ENCODE data around the gene CERS3. TPM values are rescaled to one million over a fixed set of nuclear protein-coding genes. Genes with fewer than 3 reads are reported as not detected.

The CERS3 gene
- total RNA-seq, 1 experiment from 2014 or later = not detected

DNA sequence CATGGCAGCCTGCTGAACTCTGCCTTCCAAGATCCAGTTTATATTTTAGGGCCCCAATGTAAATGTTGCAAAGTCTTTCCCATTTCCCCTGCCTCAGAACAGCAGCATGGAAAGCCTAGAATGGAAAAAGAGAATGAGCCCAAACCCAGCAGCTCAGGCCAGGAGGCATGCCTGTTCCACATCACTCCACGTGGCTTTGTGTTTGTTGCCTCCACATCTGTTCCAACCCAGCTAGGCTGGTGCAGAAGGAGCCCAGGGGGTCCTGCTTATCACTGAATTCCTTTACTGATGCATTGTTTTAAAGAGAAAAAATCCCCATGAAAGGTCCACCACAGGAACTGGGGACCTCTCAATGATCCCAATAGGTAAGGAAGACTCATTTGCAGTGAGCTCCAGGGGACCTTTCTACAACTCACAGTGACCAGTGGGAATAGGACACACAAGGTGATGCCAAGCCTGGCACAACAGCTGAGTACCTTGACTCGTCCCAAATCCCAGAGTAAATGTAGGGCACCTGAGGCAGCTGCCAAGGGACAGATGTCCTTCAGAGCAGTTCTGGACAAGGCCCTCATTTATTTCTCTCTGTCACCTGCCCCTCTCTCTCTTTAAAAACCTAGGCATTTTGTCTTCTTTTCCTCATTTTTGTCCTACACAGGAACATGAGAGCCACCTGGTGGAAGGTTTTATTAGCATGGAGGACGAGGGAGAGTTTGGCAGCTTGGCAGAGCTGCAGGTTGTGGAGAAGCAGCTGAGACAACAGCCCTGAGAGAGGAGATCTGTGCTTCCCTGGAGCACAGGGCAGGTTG, 145.2 kb downstream of the CERS3 start:
- DNase-seq (ENCODE audit: low spot score) = no peak

- no peak for DNase-seq (ENCODE audit: low spot score)
These were observed 154.8 kb downstream of the CERS3 start for GRCh38 chr15:100373942-100374341.

DNA sequence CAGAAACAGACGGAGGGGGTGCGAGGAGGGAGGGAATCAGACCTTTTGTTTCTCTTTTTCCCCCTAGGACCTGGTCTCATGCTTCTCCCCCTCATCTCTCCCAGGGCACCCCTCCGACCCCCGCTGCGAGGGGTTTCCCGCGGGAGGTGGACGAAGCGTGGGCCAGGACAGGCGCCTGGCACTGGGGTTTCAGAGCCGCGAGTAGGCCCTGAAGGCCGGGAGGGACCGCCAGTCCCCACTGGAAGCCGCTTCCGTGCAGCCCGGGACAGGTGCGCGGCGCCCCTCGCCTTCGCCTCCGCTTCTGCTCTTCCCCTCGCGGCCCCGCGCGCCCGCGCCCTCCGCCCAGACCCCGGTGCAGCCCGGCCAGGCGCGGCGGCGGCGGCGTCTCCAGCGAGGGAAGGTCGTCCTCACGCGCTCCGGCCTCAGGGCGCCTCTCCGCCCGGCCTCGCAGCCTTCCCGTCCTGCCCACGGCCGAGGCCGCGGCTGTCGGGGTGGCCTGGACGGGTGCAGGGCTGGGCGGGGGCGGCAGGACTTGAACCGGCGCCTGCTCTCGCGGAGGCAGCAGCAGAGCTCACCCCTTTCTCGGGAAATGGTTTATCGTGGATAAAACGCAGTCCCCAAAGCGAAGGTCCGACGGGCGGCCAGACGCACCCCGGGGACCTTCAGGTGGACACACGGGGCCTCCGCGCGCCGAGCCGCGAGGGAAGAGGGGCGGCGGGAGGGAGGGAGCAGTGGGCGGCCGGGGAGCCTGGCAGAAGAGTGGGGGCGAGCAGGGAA, 155.4 kb downstream of the CERS3 start:
- no peak for DNase-seq (ENCODE audit: low spot score)

- DNase-seq (ENCODE audit: low spot score) = no peak
These were observed 156.0 kb downstream of the CERS3 start for GRCh38 chr15:100372739-100373119.

DNA sequence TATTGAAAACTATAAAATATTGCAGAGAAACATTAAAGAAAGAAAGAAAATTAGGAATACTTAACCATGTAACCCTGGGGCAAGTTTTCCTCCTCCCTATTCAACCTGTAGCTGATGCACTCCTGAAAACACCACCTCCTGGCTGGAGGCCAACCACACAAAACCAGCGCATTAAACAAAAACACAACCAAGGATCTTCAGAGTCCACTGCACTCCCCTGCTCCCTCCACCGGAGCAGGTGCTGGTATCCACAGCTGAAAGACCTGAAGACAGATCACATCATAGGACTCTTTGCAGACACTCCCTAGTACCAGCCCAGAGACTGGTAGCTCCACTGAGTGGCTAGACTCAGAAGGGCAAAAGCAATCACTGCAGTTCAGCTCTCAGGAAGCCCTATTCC, 173.4 kb downstream of the CERS3 start:
- no peak for DNase-seq (ENCODE audit: low spot score)

DNA sequence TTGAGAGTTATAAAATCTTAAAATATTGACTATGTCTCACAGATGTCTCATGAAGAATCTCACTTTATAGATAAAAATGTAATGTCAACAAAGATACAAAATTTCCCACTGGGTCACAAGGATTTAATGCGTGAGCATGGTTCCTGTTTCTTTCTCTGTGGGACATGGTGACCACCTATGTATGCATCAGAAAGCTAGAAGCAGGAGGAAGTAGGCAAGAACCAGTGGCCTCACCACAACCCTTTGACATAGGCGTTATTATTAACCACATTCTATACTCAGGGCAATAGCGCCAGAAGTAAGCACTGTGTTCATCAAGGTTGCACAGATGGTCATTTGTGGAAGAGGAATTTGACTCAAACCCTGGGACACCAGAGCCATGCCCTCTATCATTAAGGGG, 175.3 kb downstream of the CERS3 start:
- no peak for DNase-seq (ENCODE audit: low spot score)

GRCh38 chr15:100350434-100351226, 178.1 kb downstream of the CERS3 start:
- DNase-seq (ENCODE audit: low spot score) = peak; percentile 67

Other genes with a start within 250 kb of the CERS3 start
- 0.25 TPM in 1 of 2 replicates, not detected in the other for gene ADAMTS17, start 187.0 kb downstream of the CERS3 start, total RNA-seq (2014; rRNA removed; shearing (Covaris generic))
- gene LINS1, start 73.2 kb upstream of the CERS3 start, total RNA-seq (2014; rRNA removed; shearing (Covaris generic)) = 4.4 and 14.4 TPM in 2 replicates
- 8.9 and 12.4 TPM in 2 replicates for gene ASB7, start 73.6 kb upstream of the CERS3 start, total RNA-seq (2014; rRNA removed; shearing (Covaris generic))

Data from H4 (cell line).